ENCODE results near the gene PLG.
"Not testable (repeated sequence)": the region's sequence is repeated elsewhere in the genome, so short reads cannot be mapped to it uniquely, and the experiment has no call there.

Gene PLG

DNA sequence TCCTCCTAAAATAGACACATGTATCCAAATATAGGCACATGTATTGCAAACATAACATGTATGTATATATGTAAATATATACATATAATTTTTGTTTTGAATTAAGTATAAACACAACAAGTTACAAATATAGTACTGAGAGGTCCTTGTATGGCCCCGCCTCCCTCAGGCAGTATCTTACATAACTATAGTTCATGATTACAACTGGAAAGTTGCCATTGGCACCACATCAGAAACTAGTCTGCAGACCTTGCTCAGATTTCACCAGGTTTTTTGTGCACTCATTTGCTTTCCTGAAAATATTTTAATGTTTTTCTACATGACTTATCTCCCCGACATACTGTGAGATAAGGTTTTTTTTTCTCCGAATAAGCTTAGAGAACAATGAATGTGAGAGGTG lies 5.2 kb upstream of the PLG start:
- not testable (repeated sequence) for H3K27ac ChIP-seq; DNase-seq (ENCODE audit: low read depth, low spot score)

- H3K27ac ChIP-seq = no peak overlapping the region
- DNase-seq (ENCODE audit: low read depth, low spot score) = no peak
Observed at GRCh38 chr6:160697826-160698225, 4.2 kb upstream of the PLG start.

DNA sequence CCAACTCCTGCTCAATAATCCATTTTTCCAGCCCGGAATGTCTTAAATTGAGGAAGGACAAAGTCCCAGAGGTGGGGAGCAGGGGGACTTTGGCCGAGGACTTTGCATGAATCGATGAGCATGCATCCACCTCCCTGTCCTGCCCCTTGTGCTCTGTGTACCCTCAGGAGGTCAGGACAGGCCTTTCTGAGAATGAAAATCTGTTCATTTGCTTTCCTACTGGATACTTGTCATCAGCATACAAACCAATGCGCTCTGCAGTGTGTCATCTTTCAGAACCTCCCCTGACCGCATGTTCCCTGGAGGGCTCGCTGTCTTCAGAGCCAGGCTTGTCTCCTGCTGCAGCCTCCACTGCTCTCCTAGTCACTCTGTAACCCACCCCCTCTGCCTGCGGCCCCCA lies 2.6 kb downstream of the PLG start:
- not testable (repeated sequence) for DNase-seq (ENCODE audit: low read depth, low spot score); H3K27ac ChIP-seq

DNA sequence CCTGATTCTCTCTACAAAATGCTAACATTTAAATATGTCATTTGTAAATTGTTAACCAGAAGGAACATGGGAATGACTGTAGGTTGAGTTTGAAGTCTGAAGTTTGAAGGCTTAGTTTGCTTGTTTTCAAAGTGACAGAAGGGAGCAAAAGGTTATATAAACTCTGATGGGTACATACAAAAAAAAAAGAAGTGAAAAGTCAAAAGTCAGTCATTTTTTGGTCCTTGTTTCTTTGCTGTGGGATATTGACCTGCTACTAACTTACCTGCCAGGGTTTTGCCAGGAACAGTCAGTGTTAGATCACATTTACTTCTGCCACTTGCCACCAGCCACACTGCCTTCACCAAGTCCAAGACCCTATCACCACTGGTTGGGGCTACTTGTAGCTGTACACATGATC lies 6.9 kb downstream of the PLG start:
- DNase-seq (ENCODE audit: low read depth, low spot score); H3K27ac ChIP-seq: not testable (repeated sequence)

GRCh38 chr6:160714731-160715316 lies 12.8 kb downstream of the PLG start:
- DNase-seq (ENCODE audit: low read depth, low spot score) = no peak
- no peak overlapping the region for H3K27ac ChIP-seq

DNA sequence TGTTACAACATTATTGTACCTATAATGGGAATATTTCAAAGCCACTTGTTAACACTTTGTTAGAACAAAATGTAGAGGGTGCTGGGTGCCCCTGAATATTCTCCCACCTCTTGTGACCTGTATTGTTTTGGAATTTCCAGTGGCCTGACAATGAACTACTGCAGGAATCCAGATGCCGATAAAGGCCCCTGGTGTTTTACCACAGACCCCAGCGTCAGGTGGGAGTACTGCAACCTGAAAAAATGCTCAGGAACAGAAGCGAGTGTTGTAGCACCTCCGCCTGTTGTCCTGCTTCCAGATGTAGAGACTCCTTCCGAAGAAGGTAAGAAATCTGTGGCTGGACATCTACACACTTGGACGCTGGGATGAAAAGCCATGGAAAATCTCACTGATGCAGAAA lies 28.9 kb downstream of the PLG start:
- H3K27ac ChIP-seq = no peak overlapping the region
- DNase-seq (ENCODE audit: low read depth, low spot score) = no peak

DNA sequence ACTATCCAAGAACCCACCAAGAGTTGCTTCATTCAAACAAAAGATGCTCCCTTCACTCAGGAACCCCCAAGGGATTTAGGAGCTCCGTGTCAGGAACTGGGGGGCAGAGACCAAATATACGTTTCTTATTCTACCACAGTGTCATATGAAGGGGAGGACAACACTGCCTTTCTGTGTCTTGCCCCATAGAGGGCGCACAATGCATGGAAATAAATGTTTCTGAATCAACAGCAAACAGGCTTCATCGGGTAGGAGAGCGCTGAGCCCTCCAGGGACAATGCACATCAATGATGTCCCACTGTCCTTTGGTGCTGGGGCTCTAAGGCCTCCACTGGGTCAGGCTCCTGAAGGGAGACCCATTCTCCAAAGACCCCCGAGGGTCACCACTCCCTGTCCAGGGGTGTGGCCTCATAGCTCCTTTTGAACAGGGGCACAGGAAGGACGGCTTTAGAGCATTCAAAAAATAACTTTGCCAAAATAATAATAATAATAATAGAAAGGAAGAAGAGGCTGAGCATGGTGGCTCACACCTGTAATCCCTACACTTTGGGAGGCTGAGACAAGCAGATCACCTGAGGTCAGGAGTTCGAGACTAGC lies 31.1 kb downstream of the PLG start:
- H3K27ac ChIP-seq = no peak overlapping the region
- DNase-seq (ENCODE audit: low read depth, low spot score) = no peak

GRCh38 chr6:160734627-160735026 lies 32.6 kb downstream of the PLG start:
- no peak for DNase-seq (ENCODE audit: low read depth, low spot score)
- H3K27ac ChIP-seq = no peak overlapping the region

DNA sequence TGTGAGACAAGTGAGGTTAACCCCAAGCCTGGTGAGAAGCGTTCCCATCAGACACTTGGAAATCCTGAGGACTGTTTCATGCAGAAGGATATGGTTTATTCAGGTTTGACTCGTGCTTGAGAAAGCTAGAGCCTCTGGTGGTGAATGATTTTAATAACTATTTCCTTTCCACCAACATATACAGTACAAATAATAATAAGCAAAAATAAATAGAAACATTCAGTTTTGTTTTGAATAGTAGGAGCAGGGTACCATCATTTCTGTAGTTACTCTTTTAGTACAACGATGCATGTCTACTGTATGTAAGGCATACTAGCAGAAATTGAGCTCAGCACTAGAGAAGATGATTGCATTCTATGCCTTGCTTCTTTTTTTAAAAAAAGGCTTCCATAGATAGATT lies 33.5 kb downstream of the PLG start:
- H3K27ac ChIP-seq = no peak overlapping the region
- no peak for DNase-seq (ENCODE audit: low read depth, low spot score)

DNA sequence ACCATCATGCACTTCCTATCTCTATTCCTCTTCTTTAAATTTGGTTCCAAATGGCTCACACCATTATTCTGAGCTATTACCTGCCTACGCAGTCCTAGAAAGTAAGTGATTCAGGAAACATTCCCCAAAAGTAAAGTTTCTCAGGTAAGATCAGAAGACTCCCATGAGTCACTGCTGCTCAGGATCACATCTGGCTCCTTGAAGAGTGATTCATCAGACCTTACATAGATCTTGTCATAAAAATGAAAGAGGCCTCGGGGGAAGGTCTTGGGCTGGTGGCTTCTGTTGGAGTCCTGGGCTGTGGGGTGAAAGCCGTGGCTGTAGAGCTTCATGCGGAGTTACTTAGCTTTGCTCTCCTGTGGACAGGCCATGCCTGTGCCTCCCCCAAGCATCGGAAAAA lies 35.9 kb downstream of the PLG start:
- DNase-seq (ENCODE audit: low read depth, low spot score) = peak; percentile 62
- no peak overlapping the region for H3K27ac ChIP-seq

- H3K27ac ChIP-seq = no peak overlapping the region
- no peak for DNase-seq (ENCODE audit: low read depth, low spot score)
Observed at GRCh38 chr6:160739955-160740354, 37.9 kb downstream of the PLG start.

- DNase-seq (ENCODE audit: low read depth, low spot score); H3K27ac ChIP-seq: not testable (repeated sequence)
Observed at GRCh38 chr6:160741012-160741411, 39.0 kb downstream of the PLG start.

DNA sequence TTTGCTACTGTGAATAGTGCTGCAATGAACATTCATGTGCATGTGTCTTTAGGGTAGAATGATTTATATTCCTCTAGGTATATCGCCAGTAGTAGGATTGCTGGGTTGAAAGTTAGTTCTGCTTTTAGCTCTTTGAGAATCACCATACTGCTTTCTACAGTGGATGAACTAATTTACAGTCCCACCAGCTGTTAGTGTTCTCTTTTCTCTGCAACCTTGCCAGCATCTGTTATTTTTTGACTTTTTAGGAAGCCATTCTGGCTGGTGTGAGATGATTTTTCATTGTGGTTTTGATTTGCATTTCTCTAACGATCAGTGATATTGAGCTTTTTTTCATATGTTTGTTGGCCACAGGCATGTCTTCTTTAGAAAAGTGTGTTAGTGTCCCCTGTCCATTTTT lies 40.0 kb downstream of the PLG start:
- no peak for DNase-seq (ENCODE audit: low read depth, low spot score)
- no peak overlapping the region for H3K27ac ChIP-seq

DNA sequence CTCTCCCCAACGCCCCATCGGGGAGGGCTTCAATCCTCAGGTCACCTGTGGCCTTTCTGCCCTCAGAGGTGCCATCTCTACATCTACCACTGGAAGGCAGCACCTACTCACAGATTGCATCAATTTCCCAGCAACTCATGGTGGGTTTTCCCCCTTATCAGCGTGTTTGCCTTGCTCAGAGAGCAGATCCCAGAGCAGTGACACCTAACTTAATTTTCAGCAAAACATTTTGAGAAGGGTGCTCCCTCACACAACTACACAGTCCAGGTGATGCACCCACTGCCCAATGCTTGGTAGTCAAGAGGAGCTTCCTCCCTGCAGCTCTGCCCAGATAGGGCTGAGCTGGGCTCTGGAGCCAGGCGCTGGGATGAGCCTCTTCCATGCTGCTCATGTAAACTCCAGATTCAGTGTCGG lies 48.2 kb downstream of the PLG start:
- H3K27ac ChIP-seq = no peak overlapping the region
- no peak for DNase-seq (ENCODE audit: low read depth, low spot score)

- not testable (repeated sequence) for DNase-seq (ENCODE audit: low read depth, low spot score); H3K27ac ChIP-seq
Observed at GRCh38 chr6:160753211-160753610, 51.2 kb downstream of the PLG start.

DNA sequence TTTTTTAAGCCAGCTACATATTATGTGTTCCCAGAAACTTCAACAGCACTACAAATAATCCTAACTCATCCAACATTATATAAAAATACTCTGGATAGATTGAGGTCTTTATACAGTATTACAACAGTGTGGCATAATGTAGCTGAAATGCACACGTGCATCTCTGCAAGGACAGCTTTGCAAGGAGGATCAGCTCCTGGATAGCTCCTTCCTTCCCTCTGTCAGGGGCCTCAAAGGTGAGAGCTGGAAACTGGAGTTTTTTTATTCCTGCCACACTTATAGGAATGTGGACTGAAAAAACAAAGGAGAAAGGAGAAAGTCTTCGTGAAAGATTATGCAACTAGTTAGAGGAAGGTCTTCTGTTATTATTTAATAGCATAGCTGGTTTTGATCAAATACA lies 53.1 kb downstream of the PLG start:
- H3K27ac ChIP-seq = no peak overlapping the region
- no peak for DNase-seq (ENCODE audit: low read depth, low spot score)

DNA sequence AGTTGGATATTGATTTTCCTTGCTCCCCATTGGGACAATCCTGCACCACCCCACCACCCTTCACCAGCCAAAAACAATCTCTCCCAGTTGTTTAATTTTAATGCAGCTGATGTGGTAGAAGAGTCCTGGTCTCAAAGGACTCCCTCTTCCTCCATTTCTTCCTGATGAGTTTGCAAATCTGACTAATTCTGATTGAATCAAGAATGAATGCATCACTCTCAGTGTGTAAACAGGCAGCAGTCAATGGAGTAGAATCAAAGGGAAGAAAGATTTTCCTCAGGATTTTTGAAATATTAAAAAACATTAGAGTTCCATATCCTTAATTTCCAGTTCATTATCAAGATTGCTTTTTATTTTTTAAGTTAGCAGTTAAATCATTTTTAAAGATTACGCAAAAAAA lies 54.0 kb downstream of the PLG start:
- no peak for DNase-seq (ENCODE audit: low read depth, low spot score)
- no peak overlapping the region for H3K27ac ChIP-seq

DNA sequence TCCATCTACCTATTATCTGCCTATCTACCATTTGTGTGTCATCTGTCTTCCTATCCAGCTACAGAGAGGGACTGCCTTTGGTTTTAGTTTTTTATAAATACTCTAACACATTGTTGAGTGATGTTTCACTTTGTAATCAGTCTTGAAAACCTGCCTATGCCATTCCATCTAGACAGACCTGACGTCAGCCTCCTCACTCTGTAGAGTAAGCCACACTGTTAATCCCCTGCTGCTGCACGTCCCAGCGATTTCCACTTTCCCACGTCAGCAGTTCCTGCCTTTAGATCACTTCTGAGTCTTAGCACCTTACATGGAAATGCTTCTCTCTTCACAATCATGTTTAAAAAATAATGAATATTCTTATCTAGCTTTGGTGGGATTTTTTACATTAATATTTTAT lies 54.8 kb downstream of the PLG start:
- no peak for DNase-seq (ENCODE audit: low read depth, low spot score)
- H3K27ac ChIP-seq = no peak overlapping the region

DNA sequence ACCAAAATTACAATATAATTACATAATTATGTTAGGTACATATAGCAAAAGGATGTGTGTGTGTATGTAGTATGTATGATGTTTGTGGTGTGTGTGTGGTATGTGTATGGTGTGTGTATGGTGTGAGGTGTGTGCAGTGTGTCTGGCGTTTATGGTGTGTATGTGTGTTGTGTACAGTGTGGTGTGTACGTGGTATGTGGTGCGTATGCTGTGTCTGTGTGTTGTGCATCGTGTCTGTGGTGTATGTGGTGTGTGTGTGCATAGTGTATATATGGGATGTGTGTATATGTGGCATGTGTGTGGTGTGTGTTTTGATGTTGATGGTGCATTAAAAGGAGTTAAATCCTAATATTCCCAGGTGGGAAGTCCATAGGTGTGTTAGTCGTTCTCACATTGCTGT lies 62.8 kb downstream of the PLG start:
- H3K27ac ChIP-seq = no peak overlapping the region

GRCh38 chr6:160765412-160765811 lies 63.4 kb downstream of the PLG start:
- no peak overlapping the region for H3K27ac ChIP-seq
- no peak for DNase-seq (ENCODE audit: low read depth, low spot score)

More for the DNA sequence above, 62.8 kb downstream of the PLG start:
- no peak for DNase-seq (ENCODE audit: low read depth, low spot score)

DNA sequence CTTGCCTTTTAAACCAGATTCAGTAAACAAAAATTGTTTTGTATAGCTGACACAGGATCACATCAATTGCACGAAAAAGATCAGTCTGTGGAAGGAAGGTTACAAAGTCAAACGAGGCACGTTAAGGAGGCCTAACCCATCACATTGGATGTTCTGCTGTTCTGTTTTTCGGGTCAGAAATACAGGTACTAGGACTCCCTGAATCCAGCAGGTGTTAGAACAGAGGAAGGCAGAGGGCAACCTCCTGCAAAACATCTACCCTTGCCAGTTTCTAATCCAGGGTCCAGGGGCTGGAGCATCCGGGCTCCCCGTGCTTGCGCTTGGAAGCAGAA lies 64.6 kb downstream of the PLG start:
- no peak for DNase-seq (ENCODE audit: low read depth, low spot score)
- H3K27ac ChIP-seq = no peak overlapping the region

- no peak overlapping the region for H3K27ac ChIP-seq
- no peak for DNase-seq (ENCODE audit: low read depth, low spot score)
Observed at GRCh38 chr6:160766989-160767646, 65.1 kb downstream of the PLG start.
